ENCODE results near the gene LMOD1. TPM values are rescaled to one million over a fixed set of nuclear protein-coding genes. Genes with fewer than 3 reads are reported as not detected.
A peak's percentile ranks its signal among the peaks of the same experiment; 100 is the strongest.
"Not testable (repeated sequence)": the region's sequence is repeated elsewhere in the genome, so short reads cannot be mapped to it uniquely, and the experiment has no call there.

The LMOD1 gene
- total and polyA plus RNA-seq, 2 donors (not counting 1 experiment from before 2014, with no cell fraction given): 36.3 to 74.9 TPM

- Histone ChIP-seq H3K9me3 (ENCODE audit: control insufficient read depth, insufficient read depth, low read depth, low read length) (no peaks in the 10 kb centered on the region), H3K4me3 (replicated peaks in 1 of 4; ENCODE audit: control extremely low read depth in 1 of 4, insufficient read depth in 1 of 4, low read depth in 3 of 4, low read length in 4 of 4) (no peak overlapping the region), H3K27me3 (ENCODE audit: control insufficient read depth, insufficient read depth, low read length) (no peaks in the 10 kb centered on the region), H3K4me1 (ENCODE audit: control insufficient read depth, extremely low read depth, insufficient read depth, low read length) (no peaks in the 10 kb centered on the region), H3K4me2 (ENCODE audit: extremely low read depth, insufficient read depth, low read length) (no peak overlapping the region), H3K9ac (ENCODE audit: insufficient read depth, low read length) (no peak overlapping the region), H4K20me1 (ENCODE audit: control insufficient read depth, extremely low read depth, insufficient read depth, low read length) (no peaks in the 10 kb centered on the region), H3K36me3 (ENCODE audit: control insufficient read depth, insufficient read depth, low read length) (peaks cover 18% of the 10 kb centered on the region), H2AFZ (ENCODE audit: low read length) (no peak overlapping the region), H3K79me2 (ENCODE audit: control insufficient read depth, insufficient read depth, low read length) (no peaks in the 10 kb centered on the region), H3K27ac (ENCODE audit: insufficient read depth, low read length) (no peak overlapping the region)
- DNase-seq (ENCODE audit: low read depth in 2 of 2): peak; percentile 59 to 92
- TF ChIP-seq EZH2 (IDR thresholded peaks at IDR 0.05; ENCODE audit: low read length, missing control alignments): no peak
- TF ChIP-seq, protein P1, sequence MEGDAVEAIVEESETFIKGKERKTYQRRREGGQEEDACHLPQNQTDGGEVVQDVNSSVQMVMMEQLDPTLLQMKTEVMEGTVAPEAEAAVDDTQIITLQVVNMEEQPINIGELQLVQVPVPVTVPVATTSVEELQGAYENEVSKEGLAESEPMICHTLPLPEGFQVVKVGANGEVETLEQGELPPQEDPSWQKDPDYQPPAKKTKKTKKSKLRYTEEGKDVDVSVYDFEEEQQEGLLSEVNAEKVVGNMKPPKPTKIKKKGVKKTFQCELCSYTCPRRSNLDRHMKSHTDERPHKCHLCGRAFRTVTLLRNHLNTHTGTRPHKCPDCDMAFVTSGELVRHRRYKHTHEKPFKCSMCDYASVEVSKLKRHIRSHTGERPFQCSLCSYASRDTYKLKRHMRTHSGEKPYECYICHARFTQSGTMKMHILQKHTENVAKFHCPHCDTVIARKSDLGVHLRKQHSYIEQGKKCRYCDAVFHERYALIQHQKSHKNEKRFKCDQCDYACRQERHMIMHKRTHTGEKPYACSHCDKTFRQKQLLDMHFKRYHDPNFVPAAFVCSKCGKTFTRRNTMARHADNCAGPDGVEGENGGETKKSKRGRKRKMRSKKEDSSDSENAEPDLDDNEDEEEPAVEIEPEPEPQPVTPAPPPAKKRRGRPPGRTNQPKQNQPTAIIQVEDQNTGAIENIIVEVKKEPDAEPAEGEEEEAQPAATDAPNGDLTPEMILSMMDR (conservative IDR thresholded peaks at IDR 0.05 in 1 of 2, IDR thresholded peaks at IDR 0.05 in 1 of 2; ENCODE audit: low read depth in 1 of 2, low read length in 2 of 2): no peak
Observed at GRCh38 chr1:201870397-201870796, 76.0 kb downstream of the LMOD1 start.

GRCh38 chr1:201861448-201861847 is 84.9 kb downstream of the LMOD1 start:
- no peak overlapping the region for H3K9ac ChIP-seq (ENCODE audit: insufficient read depth, low read length)
- H3K4me2 ChIP-seq (ENCODE audit: extremely low read depth, insufficient read depth, low read length): no peak overlapping the region
- no peaks in the 10 kb centered on the region for H4K20me1 ChIP-seq (ENCODE audit: control insufficient read depth, extremely low read depth, insufficient read depth, low read length)
- H3K9me3 ChIP-seq (ENCODE audit: control insufficient read depth, insufficient read depth, low read depth, low read length): no peaks in the 10 kb centered on the region
- peaks cover 12% of the 10 kb centered on the region for H3K36me3 ChIP-seq (ENCODE audit: control insufficient read depth, insufficient read depth, low read length)
- DNase-seq (ENCODE audit: low read depth in 2 of 2): no peak
- H3K79me2 ChIP-seq (ENCODE audit: control insufficient read depth, insufficient read depth, low read length): no peaks in the 10 kb centered on the region
- H3K4me3 ChIP-seq (replicated peaks in 1 of 4; ENCODE audit: control extremely low read depth in 1 of 4, insufficient read depth in 1 of 4, low read depth in 3 of 4, low read length in 4 of 4): no peak overlapping the region
- no peak overlapping the region for H2AFZ ChIP-seq (ENCODE audit: low read length)
- no peaks in the 10 kb centered on the region for H3K27me3 ChIP-seq (ENCODE audit: control insufficient read depth, insufficient read depth, low read length)
- no peaks in the 10 kb centered on the region for H3K4me1 ChIP-seq (ENCODE audit: control insufficient read depth, extremely low read depth, insufficient read depth, low read length)
- no peak overlapping the region for H3K27ac ChIP-seq (ENCODE audit: insufficient read depth, low read length)
- TF ChIP-seq, protein P1 (conservative IDR thresholded peaks at IDR 0.05 in 1 of 2, IDR thresholded peaks at IDR 0.05 in 1 of 2; ENCODE audit: low read depth in 1 of 2, low read length in 2 of 2): no peak
- no peak for TF ChIP-seq EZH2 (IDR thresholded peaks at IDR 0.05; ENCODE audit: low read length, missing control alignments)

DNA sequence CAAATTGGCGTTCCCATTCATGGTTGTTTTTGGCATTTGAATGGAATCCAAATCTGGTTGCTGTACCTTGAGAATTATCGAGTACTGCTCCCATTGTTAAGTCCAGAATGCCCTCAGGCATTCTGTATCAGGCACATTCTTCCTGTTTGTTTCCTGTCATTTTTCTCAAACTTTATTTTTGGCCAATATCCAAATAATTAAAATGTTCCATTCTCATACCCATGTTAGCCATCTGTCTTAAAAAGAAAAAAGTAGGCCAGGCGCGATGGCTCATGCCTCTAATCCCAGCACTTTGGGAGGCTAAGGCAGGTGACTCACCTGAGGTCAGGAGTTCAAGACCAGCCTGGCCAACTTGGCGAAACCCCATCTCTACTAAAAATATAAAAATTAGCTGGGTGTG is 86.9 kb downstream of the LMOD1 start:
- no peak overlapping the region for H3K27ac ChIP-seq (ENCODE audit: insufficient read depth, low read length)
- no peak overlapping the region for H2AFZ ChIP-seq (ENCODE audit: low read length)
- DNase-seq (ENCODE audit: low read depth in 2 of 2): no peak
- H3K9ac ChIP-seq (ENCODE audit: insufficient read depth, low read length): no peak overlapping the region
- H3K9me3 ChIP-seq (ENCODE audit: control insufficient read depth, insufficient read depth, low read depth, low read length): no peaks in the 10 kb centered on the region
- peaks cover 10% of the 10 kb centered on the region for H3K36me3 ChIP-seq (ENCODE audit: control insufficient read depth, insufficient read depth, low read length)
- no peaks in the 10 kb centered on the region for H3K27me3 ChIP-seq (ENCODE audit: control insufficient read depth, insufficient read depth, low read length)
- H3K4me1 ChIP-seq (ENCODE audit: control insufficient read depth, extremely low read depth, insufficient read depth, low read length): no peaks in the 10 kb centered on the region
- no peak overlapping the region for H3K4me2 ChIP-seq (ENCODE audit: extremely low read depth, insufficient read depth, low read length)
- no peak overlapping the region for H3K4me3 ChIP-seq (replicated peaks in 1 of 4; ENCODE audit: control extremely low read depth in 1 of 4, insufficient read depth in 1 of 4, low read depth in 3 of 4, low read length in 4 of 4)
- no peaks in the 10 kb centered on the region for H3K79me2 ChIP-seq (ENCODE audit: control insufficient read depth, insufficient read depth, low read length)
- TF ChIP-seq, protein P1 (conservative IDR thresholded peaks at IDR 0.05 in 1 of 2, IDR thresholded peaks at IDR 0.05 in 1 of 2; ENCODE audit: low read depth in 1 of 2, low read length in 2 of 2): no peak
- TF ChIP-seq EZH2 (IDR thresholded peaks at IDR 0.05; ENCODE audit: low read length, missing control alignments): no peak
- no peaks in the 10 kb centered on the region for H4K20me1 ChIP-seq (ENCODE audit: control insufficient read depth, extremely low read depth, insufficient read depth, low read length)

GRCh38 chr1:201856722-201857121 is 89.6 kb downstream of the LMOD1 start:
- peaks cover 15% of the 10 kb centered on the region for H3K36me3 ChIP-seq (ENCODE audit: control insufficient read depth, insufficient read depth, low read length)
- H4K20me1 ChIP-seq (ENCODE audit: control insufficient read depth, extremely low read depth, insufficient read depth, low read length); H3K4me2 ChIP-seq (ENCODE audit: extremely low read depth, insufficient read depth, low read length); H3K4me3 ChIP-seq (replicated peaks in 1 of 4; ENCODE audit: control extremely low read depth in 1 of 4, insufficient read depth in 1 of 4, low read depth in 3 of 4, low read length in 4 of 4); H3K27me3 ChIP-seq (ENCODE audit: control insufficient read depth, insufficient read depth, low read length); H3K4me1 ChIP-seq (ENCODE audit: control insufficient read depth, extremely low read depth, insufficient read depth, low read length); DNase-seq (ENCODE audit: low read depth in 2 of 2); H3K79me2 ChIP-seq (ENCODE audit: control insufficient read depth, insufficient read depth, low read length); H3K9ac ChIP-seq (ENCODE audit: insufficient read depth, low read length); H2AFZ ChIP-seq (ENCODE audit: low read length); H3K9me3 ChIP-seq (ENCODE audit: control insufficient read depth, insufficient read depth, low read depth, low read length); H3K27ac ChIP-seq (ENCODE audit: insufficient read depth, low read length): not testable (repeated sequence)

Measured in fibroblast of lung (primary cell).